ENCODE measurements around the gene C21orf58.

Gene C21orf58

GRCh38 chr21:46355161-46356004, 31.7 kb upstream of the C21orf58 start:
- Histone ChIP-seq H3K4me3 (no peak overlapping the region), H3K27ac (peak overlapping the region in 1 of 21 experiments; percentile 51)

GRCh38 chr21:46354518-46354917, 30.8 kb upstream of the C21orf58 start:
- Histone ChIP-seq H3K27ac (peak overlapping the region in 1 of 21 experiments; percentile 48), H3K4me3 (no peak overlapping the region)

GRCh38 chr21:46354046-46354445, 30.4 kb upstream of the C21orf58 start:
- Histone ChIP-seq H3K27ac (no peak overlapping the region), H3K4me3 (no peak overlapping the region)

- Histone ChIP-seq H3K27ac (no peak overlapping the region), H3K4me3 (no peak overlapping the region)
Observed at GRCh38 chr21:46352913-46353312, 29.2 kb upstream of the C21orf58 start.

- Histone ChIP-seq H3K27ac (no peak overlapping the region), H3K4me3 (no peak overlapping the region)
Observed at GRCh38 chr21:46352164-46352515, 28.5 kb upstream of the C21orf58 start.

- Histone ChIP-seq H3K27ac (no peak overlapping the region), H3K4me3 (no peak overlapping the region)
Observed at GRCh38 chr21:46351476-46352163, 27.9 kb upstream of the C21orf58 start.

- Histone ChIP-seq H3K4me3 (no peak overlapping the region), H3K27ac (no peak overlapping the region)
Observed at GRCh38 chr21:46350981-46351380, 27.3 kb upstream of the C21orf58 start.

GRCh38 chr21:46350571-46350970, 26.9 kb upstream of the C21orf58 start:
- H3K27ac ChIP-seq: no peak overlapping the region

GRCh38 chr21:46349134-46349760, 25.6 kb upstream of the C21orf58 start:
- Histone ChIP-seq H3K27ac (no peak overlapping the region), H3K4me3 (no peak overlapping the region)

More at GRCh38 chr21:46350571-46350970, 26.9 kb upstream of the C21orf58 start:
- no peak overlapping the region for H3K4me3 ChIP-seq

GRCh38 chr21:46347791-46348381, 24.2 kb upstream of the C21orf58 start:
- Histone ChIP-seq H3K4me3 (no peak overlapping the region), H3K27ac (peak overlapping the region in 1 of 21 experiments; percentile 49)

- Histone ChIP-seq H3K4me3 (no peak overlapping the region), H3K27ac (no peak overlapping the region)
Observed at GRCh38 chr21:46347203-46347550, 23.5 kb upstream of the C21orf58 start.

- Histone ChIP-seq H3K4me3 (no peak overlapping the region), H3K27ac (no peak overlapping the region)
Observed at GRCh38 chr21:46346296-46347202, 22.9 kb upstream of the C21orf58 start.

GRCh38 chr21:46345861-46346260, 22.2 kb upstream of the C21orf58 start:
- no peak overlapping the region for H3K27ac ChIP-seq
- H3K4me3 ChIP-seq: no peak overlapping the region

- H3K27ac ChIP-seq: no peak overlapping the region
- H3K4me3 ChIP-seq: no peak overlapping the region
Observed at GRCh38 chr21:46344219-46344915, 20.7 kb upstream of the C21orf58 start.

- H3K4me3 ChIP-seq: no peak overlapping the region
- no peak overlapping the region for H3K27ac ChIP-seq
Observed at GRCh38 chr21:46340998-46341397, 17.3 kb upstream of the C21orf58 start.

- Histone ChIP-seq H3K27ac (no peak overlapping the region), H3K4me3 (no peak overlapping the region)
Observed at GRCh38 chr21:46336603-46337002, 12.9 kb upstream of the C21orf58 start.

- H3K27ac ChIP-seq: no peak overlapping the region
- H3K4me3 ChIP-seq: no peak overlapping the region
Observed at GRCh38 chr21:46334351-46335140, 10.9 kb upstream of the C21orf58 start.

- Histone ChIP-seq H3K4me3 (no peak overlapping the region), H3K27ac (no peak overlapping the region)
Observed at GRCh38 chr21:46329796-46330195, 6.1 kb upstream of the C21orf58 start.

Measured in skin epidermis (tissue), 12 donors.